Parathyroid adenoma (tissue), 2 donors: ENCODE measurements around the gene CDH4.

Experiments used
- H2AFZ ChIP-seq: fragments of 300-600 bp; sonication (generic); one replicate; pipeline ENCODE4 v1.7.0; 2017; ENCODE audit warnings: antibody characterized with exemption, mild to moderate bottlenecking
- H3K27ac ChIP-seq: fragments of 300-600 bp; sonication (generic); one replicate; pipeline ENCODE4 v1.7.0; 2017
- H3K27me3 ChIP-seq: fragments of 300-600 bp; sonication (generic); one replicate; pipeline ENCODE4 v1.7.0; 2017; ENCODE audit warnings: low read length; ENCODE audit not compliant: control insufficient read depth, insufficient read depth
- H3K36me3 ChIP-seq: fragments of 300-600 bp; sonication (generic); one replicate; pipeline ENCODE4 v1.7.0; 2017; ENCODE audit warnings: low read length; ENCODE audit not compliant: control insufficient read depth, insufficient read depth
- H3K4me1 ChIP-seq: fragments of 300-600 bp; sonication (generic); one replicate; pipeline ENCODE4 v1.7.0; 2017; ENCODE audit warnings: control low read depth
- H3K4me2 ChIP-seq: fragments of 300-600 bp; sonication (generic); one replicate; pipeline ENCODE4 v1.7.0; 2017; ENCODE audit warnings: low read length
- H3K4me3 ChIP-seq: fragments of 300-600 bp; sonication (generic); one replicate; pipeline ENCODE4 v1.7.0; 2017; ENCODE audit warnings: low read depth, low read length
- H3K79me2 ChIP-seq: fragments of 300-600 bp; sonication (generic); one replicate; pipeline ENCODE4 v1.7.0; 2017; ENCODE audit warnings: control low read depth
- H3K9ac ChIP-seq: fragments of 300-600 bp; sonication (generic); one replicate; pipeline ENCODE4 v1.7.0; 2017; ENCODE audit warnings: mild to moderate bottlenecking
- H3K9me3 ChIP-seq: fragments of 300-600 bp; sonication (generic); one replicate; pipeline ENCODE4 v1.7.0; 2017; ENCODE audit warnings: low read length; ENCODE audit not compliant: control insufficient read depth
- CTCF ChIP-seq: fragments of 300-600 bp; sonication (generic); IDR thresholded peaks from one replicate; pipeline ENCODE4 v1.7.0; 2017; ENCODE audit warnings: antibody characterized with exemption, mild to moderate bottlenecking
- donor health status: primary hyperparathyroidism.

Gene CDH4

GRCh38 chr20:61883857-61884393, 631.9 kb downstream of the CDH4 start:
- Histone ChIP-seq H2AFZ (no peak overlapping the region), H3K9me3 (no peaks in the 10 kb centered on the region), H3K4me3 (no peak overlapping the region), H3K4me1 (no peaks in the 10 kb centered on the region), H3K79me2 (no peaks in the 10 kb centered on the region), H3K36me3 (no peaks in the 10 kb centered on the region), H3K27me3 (no peaks in the 10 kb centered on the region), H3K9ac (no peak overlapping the region), H3K4me2 (no peak overlapping the region), H3K27ac (no peak overlapping the region)
- TF ChIP-seq CTCF: no peak

GRCh38 chr20:61884571-61885389, 632.7 kb downstream of the CDH4 start:
- no peak overlapping the region for H3K4me3 ChIP-seq
- H3K9ac ChIP-seq: no peak overlapping the region
- H3K9me3 ChIP-seq: no peaks in the 10 kb centered on the region
- TF ChIP-seq CTCF: no peak
- H3K4me2 ChIP-seq: no peak overlapping the region
- no peaks in the 10 kb centered on the region for H3K36me3 ChIP-seq
- H3K79me2 ChIP-seq: no peaks in the 10 kb centered on the region
- H3K27ac ChIP-seq: no peak overlapping the region
- no peak overlapping the region for H2AFZ ChIP-seq
- H3K4me1 ChIP-seq: no peaks in the 10 kb centered on the region
- H3K27me3 ChIP-seq: no peaks in the 10 kb centered on the region

GRCh38 chr20:61885759-61886715, 634.0 kb downstream of the CDH4 start:
- Histone ChIP-seq H3K27me3 (no peaks in the 10 kb centered on the region), H3K9me3 (no peaks in the 10 kb centered on the region), H2AFZ (no peak overlapping the region), H3K4me3 (no peak overlapping the region), H3K4me1 (no peaks in the 10 kb centered on the region), H3K9ac (no peak overlapping the region), H3K4me2 (no peak overlapping the region), H3K27ac (no peak overlapping the region), H3K79me2 (no peaks in the 10 kb centered on the region), H3K36me3 (no peaks in the 10 kb centered on the region)
- TF ChIP-seq CTCF: no peak

- H3K27me3 ChIP-seq: no peaks in the 10 kb centered on the region
Measured at GRCh38 chr20:61886721-61887595, 634.9 kb downstream of the CDH4 start.

More at GRCh38 chr20:61886721-61887595, 634.9 kb downstream of the CDH4 start:
- Histone ChIP-seq H3K79me2 (no peaks in the 10 kb centered on the region), H3K4me1 (no peaks in the 10 kb centered on the region), H2AFZ (no peak overlapping the region), H3K27ac (no peak overlapping the region), H3K9me3 (no peaks in the 10 kb centered on the region), H3K36me3 (no peaks in the 10 kb centered on the region), H3K4me3 (no peak overlapping the region), H3K9ac (no peak overlapping the region), H3K4me2 (no peak overlapping the region)
- peak; percentile 17 for TF ChIP-seq CTCF
